Testis (tissue), 3 donors: ENCODE data around the gene SETD7. TPM values are rescaled to one million over a fixed set of nuclear protein-coding genes. Genes with fewer than 3 reads are reported as not detected.
"Not testable (repeated sequence)": the region's sequence is repeated elsewhere in the genome, so short reads cannot be mapped to it uniquely, and the experiment has no call there.

Source experiments
- DNase-seq: peaks from one replicate; pipeline ENCODE4 v3.0.0-alpha.2; 2019
- H3K27ac ChIP-seq, 2 donors: fragments of 200-600 bp; sonication (generic); one replicate each; pipeline ENCODE4 v1.5.1; 2019
- H3K27me3 ChIP-seq: fragments of 200-600 bp; sonication (generic); one replicate; pipeline ENCODE4 v1.5.1; 2019
- H3K36me3 ChIP-seq: fragments of 200-600 bp; sonication (generic); one replicate; pipeline ENCODE4 v1.5.1; 2017; ENCODE audit warnings: low read depth; ENCODE audit errors: missing control alignments
- H3K4me1 ChIP-seq: fragments of 200-600 bp; sonication (generic); one replicate; pipeline ENCODE4 v1.5.1; 2019
- H3K4me3 ChIP-seq, 2 donors: fragments of 200-600 bp; sonication (generic); one replicate each; pipeline ENCODE4 v1.5.1; 2017 to 2019
- H3K9me3 ChIP-seq: fragments of 200-600 bp; sonication (generic); one replicate; pipeline ENCODE4 v1.5.1; 2017
- POLR2A ChIP-seq: fragments of 450-650 bp; IDR thresholded peaks from one replicate; pipeline ENCODE4 v1.6.1; 2017; ENCODE audit warnings: antibody characterized with exemption, mild to moderate bottlenecking, moderate library complexity
- WGBS, 2 donors: methylation state at CpG; one replicate each; pipeline ENCODE4 v1.1.5; 2018; 5-methylcytosine and 5-hydroxymethylcytosine counted together
- intact Hi-C: fragments of 100-400 bp; cut with DNase I; formaldehyde crosslinking; loops from one replicate; pipeline ENCODE4 v1.15.1; 2023; ENCODE audit warnings: low total_unique reads
- polyA plus RNA-seq: library from polyadenylated mRNA; stranded (reverse); fragments of 350-450 nt; fragmentation: Illumina TruSeq; extraction: RNeasy Lipid Tissue Mini Kit (QIAGEN cat#74804); gene quantifications from one replicate; pipeline ENCODE4 v1.2.3, GENCODE V29; 2014; ENCODE audit warnings: low read depth, low replicate concordance; ENCODE audit not compliant: insufficient read depth
- total RNA-seq, 2 donors: library from RNA; depleted of rRNA; stranded (reverse); fragments of >200 nt; gene quantifications; one replicate each; pipeline ENCODE4 v1.2.3, GENCODE V29; 2016
- TF ChIP-seq, protein P1 (sequence below), 3 experiments: fragments of 450-650 bp in 2 of 3; fragments of 200-600 bp in 1 of 3; sonication (generic) in 1 of 3; IDR thresholded peaks; one replicate each; pipeline ENCODE4 v1.5.1; 2016 to 2019; ENCODE audit warnings: antibody characterized with exemption in 3 of 3, mild to moderate bottlenecking in 2 of 3, moderate library complexity in 1 of 3

Gene SETD7
- total and polyA plus RNA-seq, 3 donors from 2014 or later, result 39.1 to 66.5 (median 65.7) TPM

DNA sequence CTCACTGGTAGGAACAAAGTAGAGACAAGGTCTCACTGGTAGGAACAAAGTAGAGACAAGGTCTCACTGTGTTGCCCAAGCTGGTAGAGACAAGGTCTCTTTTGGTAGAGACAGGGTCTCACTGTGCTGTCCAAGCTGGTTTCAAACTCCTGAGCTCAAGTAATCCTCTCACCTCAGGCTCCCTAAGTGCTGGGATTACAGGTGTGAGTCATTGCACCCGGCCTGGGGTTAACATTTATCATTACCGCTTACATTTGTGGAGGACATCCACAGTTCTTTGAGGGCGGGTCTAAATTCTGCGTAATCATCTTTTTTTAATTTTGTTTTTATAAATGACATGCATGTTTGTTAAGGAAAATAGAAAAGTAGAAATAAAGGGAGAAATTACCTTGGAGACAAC is 90.1 kb downstream of the SETD7 start:
- TF ChIP-seq, protein P1, sequence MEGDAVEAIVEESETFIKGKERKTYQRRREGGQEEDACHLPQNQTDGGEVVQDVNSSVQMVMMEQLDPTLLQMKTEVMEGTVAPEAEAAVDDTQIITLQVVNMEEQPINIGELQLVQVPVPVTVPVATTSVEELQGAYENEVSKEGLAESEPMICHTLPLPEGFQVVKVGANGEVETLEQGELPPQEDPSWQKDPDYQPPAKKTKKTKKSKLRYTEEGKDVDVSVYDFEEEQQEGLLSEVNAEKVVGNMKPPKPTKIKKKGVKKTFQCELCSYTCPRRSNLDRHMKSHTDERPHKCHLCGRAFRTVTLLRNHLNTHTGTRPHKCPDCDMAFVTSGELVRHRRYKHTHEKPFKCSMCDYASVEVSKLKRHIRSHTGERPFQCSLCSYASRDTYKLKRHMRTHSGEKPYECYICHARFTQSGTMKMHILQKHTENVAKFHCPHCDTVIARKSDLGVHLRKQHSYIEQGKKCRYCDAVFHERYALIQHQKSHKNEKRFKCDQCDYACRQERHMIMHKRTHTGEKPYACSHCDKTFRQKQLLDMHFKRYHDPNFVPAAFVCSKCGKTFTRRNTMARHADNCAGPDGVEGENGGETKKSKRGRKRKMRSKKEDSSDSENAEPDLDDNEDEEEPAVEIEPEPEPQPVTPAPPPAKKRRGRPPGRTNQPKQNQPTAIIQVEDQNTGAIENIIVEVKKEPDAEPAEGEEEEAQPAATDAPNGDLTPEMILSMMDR (IDR thresholded peaks at IDR 0.05), result no peak
- TF ChIP-seq POLR2A, result no peak
- H3K36me3 ChIP-seq, result no peaks in the 10 kb centered on the region
- no peaks in the 10 kb centered on the region for H3K9me3 ChIP-seq
- H3K27ac ChIP-seq, result no peak overlapping the region
- WGBS, 2 donors, result 84 to 93% methylated on average over 4 of the region's 4 CpGs
- no peaks in the 10 kb centered on the region for H3K4me1 ChIP-seq
- no peak overlapping the region for H3K4me3 ChIP-seq
- H3K27me3 ChIP-seq, result no peaks in the 10 kb centered on the region
- intact Hi-C loops, result no loop called here
- DNase-seq, result no peak

DNA sequence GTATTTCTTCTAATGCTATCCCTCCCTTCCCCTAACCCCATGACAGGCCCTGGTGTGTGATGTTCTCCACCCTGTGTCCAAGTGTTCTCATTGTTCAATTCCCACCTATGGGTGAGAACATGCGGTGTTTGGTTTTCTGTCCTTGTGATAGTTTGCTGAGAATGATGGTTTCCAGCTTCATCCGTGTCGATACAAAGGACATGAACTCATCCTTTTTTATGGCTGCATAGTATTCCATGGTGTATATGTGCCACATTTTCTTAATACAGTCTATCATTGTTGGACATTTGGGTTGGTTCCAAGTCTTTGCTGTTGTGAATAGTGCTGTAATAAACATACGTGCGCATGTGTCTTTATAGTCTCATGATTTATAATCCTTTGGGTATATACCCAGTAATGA is 91.5 kb downstream of the SETD7 start:
- H3K36me3 ChIP-seq, intact Hi-C loops, H3K27ac ChIP-seq, H3K27me3 ChIP-seq, H3K9me3 ChIP-seq, H3K4me1 ChIP-seq, DNase-seq, H3K4me3 ChIP-seq: not testable (repeated sequence)
- 94 to 98% methylated on average over 5 of the region's 5 CpGs for WGBS, 2 donors

DNA sequence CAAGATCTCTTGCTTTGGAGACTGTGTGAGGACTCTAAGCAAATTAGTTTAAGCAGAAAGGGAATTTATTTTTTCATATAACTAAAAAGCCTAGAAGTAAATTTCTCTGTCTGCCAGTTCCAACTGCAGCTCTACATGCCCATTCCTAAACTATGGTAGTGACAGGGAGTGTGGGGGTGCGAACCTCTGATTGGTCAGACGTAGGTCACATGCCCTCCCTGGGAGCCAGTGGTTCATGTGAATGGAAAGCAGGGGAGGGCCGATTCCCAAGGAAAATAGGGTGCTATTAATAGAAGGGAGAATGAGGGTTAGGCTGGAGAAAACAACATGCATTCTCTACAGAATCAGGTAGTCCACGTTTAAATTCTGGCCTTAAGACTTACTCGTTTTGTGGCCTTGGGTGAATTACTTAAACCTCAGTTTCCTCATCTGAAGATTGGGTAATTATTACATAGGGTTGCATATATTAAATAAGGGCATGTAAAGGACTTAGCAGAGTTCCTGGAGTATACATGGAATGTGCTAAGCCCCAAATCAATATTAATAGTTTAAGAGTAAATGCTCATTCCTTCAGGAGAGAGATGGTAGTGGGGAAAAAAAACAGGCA is 94.9 kb downstream of the SETD7 start:
- intact Hi-C loops, result no loop called here
- Histone ChIP-seq H3K4me3 (no peak overlapping the region), H3K36me3 (no peaks in the 10 kb centered on the region), H3K27ac (no peak overlapping the region), H3K4me1 (peaks cover 4% of the 10 kb centered on the region), H3K27me3 (no peaks in the 10 kb centered on the region), H3K9me3 (no peaks in the 10 kb centered on the region)
- 73 to 78% methylated on average over 5 of the region's 5 CpGs for WGBS, 2 donors
- DNase-seq, result no peak
- TF ChIP-seq, protein P1 (IDR thresholded peaks at IDR 0.05), result no peak

DNA sequence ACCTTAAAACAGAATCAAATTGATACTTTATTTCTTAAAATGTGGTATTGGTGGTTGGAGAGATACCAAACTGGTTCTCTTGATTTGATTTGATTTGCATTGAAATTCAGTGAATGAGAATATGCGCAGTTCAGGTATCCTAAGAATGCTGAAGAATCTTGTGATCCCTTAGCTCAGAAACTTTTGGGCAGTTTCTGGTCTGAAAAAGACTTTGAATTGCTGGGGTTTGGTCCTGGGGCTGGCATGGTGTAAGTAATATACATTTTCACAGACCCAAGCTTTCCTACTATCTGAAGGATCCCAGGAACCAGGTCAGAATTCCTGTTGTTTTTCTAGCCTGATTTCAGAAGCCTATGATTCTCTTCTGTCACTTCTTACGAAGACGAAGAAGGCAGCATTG is 95.5 kb downstream of the SETD7 start:
- intact Hi-C loops, result no loop called here
- no peaks in the 10 kb centered on the region for H3K36me3 ChIP-seq
- peaks cover 10% of the 10 kb centered on the region for H3K4me1 ChIP-seq
- H3K9me3 ChIP-seq, result no peaks in the 10 kb centered on the region
- H3K27ac ChIP-seq, result no peak overlapping the region
- H3K4me3 ChIP-seq, result no peak overlapping the region
- no peaks in the 10 kb centered on the region for H3K27me3 ChIP-seq
- no peak for DNase-seq
- WGBS, 2 donors, result 89 to 99% methylated on average over 3 of the region's 3 CpGs
- TF ChIP-seq POLR2A, result no peak
- TF ChIP-seq, protein P1 (IDR thresholded peaks at IDR 0.05), result no peak

DNA sequence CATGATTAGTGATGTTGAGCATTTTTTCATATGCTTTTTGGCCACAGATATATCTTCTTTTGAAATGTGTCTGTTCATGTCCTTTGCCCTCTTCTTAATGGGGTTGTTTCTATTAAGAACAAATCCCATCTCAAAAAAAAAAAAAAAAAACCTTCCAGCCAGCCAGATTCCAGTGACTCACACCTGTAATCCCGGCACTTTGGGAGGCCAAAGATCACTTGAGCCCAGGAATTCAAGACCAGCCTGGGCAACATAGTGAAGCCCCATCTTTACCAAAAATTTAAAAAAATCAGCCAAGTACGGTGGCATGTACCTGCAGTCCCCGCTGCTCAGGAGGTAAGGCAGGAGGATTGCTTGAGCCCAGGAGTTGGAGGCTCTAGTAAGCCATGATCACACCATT is 97.0 kb downstream of the SETD7 start:
- peaks cover 16% of the 10 kb centered on the region for H3K4me1 ChIP-seq
- DNase-seq, result no peak
- intact Hi-C loops, result loop anchor here (10.0 kb wide), 1 partner anchor 164 kb away; no protein-coding TSS in a partner anchor
- TF ChIP-seq, protein P1 (IDR thresholded peaks at IDR 0.05), result no peak
- no peak for TF ChIP-seq POLR2A
- no peaks in the 10 kb centered on the region for H3K36me3 ChIP-seq
- H3K9me3 ChIP-seq, result no peaks in the 10 kb centered on the region
- no peak overlapping the region for H3K27ac ChIP-seq
- 90 to 93% methylated on average over 3 of the region's 3 CpGs for WGBS, 2 donors
- H3K4me3 ChIP-seq, result no peak overlapping the region
- no peaks in the 10 kb centered on the region for H3K27me3 ChIP-seq
